GM12873 (cell line): ENCODE results near the gene CALR.

Experiments
- TF ChIP-seq, protein P1 (sequence below): IDR thresholded peaks from 2 replicates; pipeline ENCODE4 v1.5.1; 2012; ENCODE audit warnings: low read depth, mild to moderate bottlenecking, moderate library complexity, low read length, control low read depth; ENCODE audit not compliant: insufficient read depth; ENCODE audit errors: missing control alignments

Gene CALR

DNA sequence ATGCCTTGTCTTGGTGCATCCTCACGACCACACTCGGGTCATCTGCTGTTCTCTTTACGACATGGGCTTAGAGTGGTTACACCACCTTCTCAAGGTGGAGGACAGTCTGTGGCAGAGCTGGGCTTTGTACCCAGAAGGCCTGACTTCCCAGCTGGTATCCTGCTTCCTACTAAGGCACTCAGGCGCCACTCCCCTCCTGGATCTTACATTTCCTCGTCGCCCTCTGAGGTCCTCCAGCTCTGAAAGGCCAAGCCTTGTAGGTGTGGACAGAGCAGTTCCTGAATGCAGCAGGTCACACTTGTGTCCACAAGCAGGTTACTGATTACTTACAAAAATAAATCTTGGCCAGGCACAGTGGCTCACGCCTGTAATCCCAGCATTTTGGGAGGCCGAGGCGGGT is 31.2 kb upstream of the CALR start:
- TF ChIP-seq, protein P1, sequence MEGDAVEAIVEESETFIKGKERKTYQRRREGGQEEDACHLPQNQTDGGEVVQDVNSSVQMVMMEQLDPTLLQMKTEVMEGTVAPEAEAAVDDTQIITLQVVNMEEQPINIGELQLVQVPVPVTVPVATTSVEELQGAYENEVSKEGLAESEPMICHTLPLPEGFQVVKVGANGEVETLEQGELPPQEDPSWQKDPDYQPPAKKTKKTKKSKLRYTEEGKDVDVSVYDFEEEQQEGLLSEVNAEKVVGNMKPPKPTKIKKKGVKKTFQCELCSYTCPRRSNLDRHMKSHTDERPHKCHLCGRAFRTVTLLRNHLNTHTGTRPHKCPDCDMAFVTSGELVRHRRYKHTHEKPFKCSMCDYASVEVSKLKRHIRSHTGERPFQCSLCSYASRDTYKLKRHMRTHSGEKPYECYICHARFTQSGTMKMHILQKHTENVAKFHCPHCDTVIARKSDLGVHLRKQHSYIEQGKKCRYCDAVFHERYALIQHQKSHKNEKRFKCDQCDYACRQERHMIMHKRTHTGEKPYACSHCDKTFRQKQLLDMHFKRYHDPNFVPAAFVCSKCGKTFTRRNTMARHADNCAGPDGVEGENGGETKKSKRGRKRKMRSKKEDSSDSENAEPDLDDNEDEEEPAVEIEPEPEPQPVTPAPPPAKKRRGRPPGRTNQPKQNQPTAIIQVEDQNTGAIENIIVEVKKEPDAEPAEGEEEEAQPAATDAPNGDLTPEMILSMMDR: no peak

DNA sequence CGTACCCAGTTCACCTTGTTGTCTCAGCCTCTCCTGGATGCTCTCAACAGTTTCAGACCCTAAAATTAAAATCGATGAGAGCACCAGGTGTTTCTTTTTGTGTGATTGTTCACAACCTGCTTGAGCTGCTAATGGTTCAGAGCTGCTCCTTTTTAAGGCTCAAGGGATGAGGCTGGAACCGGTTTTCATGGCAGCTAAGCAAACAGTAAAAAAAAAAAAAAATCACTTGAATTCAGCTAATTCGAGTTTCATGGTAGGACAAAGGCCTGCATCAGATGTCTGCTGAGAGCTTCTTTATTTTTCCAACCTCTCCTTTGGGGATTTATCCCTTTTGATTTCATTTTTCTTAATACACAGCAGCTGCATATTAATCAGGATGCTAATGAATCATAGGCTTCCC is 25.8 kb upstream of the CALR start:
- TF ChIP-seq, protein P1: no peak

DNA sequence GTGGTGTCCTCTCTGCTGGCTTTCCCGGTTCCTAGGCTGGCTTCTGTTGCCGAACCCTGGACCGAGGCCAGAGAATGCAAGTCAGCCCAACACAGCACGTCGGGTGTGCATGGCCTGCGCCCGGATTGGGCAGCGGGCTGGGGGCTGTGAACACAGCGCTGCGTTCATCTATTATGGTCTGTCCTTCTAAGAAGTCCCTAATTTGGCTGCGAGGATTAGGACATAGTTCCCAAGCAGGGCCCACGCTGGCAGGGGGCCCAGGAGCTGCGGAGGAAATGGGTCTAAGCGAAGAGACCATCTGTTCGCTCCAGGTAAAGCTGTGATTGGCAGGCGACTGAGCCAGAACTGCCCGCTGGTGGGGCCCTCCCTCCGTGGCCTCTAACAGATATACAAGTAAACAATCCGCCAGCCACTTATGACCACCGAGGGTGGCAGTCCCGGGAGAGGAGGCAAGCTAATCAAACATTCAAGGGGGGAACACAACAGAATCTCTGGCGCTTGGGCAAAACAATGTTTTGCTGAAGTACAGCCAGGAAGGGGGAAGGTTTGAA is 25.3 kb upstream of the CALR start:
- TF ChIP-seq, protein P1: no peak

DNA sequence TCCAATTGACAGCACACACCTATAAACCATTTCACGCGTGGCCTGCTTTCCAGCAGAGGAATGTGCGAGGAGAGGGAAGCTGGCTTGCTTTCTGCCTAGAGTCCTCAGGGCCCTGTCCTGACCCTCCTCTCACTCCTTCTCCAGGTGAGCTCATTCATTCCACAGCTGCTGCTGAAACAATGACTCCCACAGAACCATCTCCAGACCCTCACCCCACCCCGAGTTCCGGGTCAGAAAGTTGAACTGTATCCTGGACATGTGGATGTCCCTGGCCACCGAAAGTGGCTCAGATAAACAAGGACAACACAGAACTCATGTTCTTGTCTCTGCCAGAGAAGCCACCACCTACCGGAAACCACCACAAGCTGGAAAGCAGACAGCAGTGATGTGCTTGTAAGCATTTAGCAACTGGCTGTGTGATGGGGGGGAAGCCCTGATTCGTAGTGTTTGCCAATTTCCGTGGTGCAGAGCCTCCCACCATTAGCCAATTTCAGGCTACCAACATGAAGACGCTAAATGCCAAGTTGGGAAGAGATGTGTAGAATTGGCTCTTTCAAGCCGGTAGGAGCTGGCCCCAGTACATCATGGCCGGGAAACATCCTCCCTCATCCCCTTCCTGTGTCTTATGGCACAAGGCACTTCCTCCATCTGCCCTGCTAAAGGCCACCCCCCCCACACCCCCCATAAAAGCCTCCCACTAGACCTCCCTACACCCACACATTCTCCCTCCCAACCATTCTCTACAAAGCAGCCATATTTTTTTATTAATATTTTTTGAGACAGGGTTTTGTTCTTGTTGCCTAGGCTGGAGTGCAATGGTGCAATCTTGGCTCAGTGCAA is 24.3 kb upstream of the CALR start:
- TF ChIP-seq, protein P1: no peak

DNA sequence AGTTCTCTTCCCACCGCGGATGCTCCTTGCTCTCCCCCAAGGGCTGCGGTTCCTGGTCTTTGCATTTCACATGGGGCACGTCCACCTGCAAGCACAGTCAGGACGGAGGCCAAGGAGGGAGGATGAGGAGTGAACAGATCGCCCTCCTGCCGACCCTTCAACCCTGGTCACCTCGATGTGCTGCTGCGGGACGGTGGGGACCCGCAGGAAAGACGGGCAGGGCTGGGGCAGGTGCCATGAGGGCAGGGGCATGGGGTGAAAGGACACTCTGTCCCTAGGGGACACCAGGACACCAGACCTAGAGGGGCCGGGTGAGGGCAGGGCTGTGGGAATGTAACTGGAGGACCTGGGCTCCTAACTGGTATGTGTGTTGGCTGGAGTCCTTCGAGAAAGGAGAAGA is 20.2 kb upstream of the CALR start:
- TF ChIP-seq, protein P1: no peak

DNA sequence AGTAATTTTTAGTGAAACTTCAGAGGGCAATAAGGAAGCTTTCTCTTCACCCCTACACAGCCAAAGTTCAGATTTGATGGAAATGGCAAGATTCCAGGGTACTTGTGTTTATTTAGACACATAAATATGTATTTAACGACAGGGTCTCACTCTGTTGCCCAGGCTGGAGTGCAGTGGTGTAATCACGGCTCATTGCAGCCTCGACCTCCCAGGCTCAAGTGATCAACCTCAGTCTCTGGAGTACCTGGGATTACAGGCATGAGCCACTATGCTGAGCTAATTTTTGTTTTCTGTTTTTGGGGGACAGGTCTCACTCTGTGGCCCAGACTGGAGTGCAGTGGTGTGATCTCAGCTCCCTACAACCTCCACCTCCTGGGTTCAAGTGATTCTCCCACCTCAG is 17.4 kb upstream of the CALR start:
- TF ChIP-seq, protein P1: no peak

DNA sequence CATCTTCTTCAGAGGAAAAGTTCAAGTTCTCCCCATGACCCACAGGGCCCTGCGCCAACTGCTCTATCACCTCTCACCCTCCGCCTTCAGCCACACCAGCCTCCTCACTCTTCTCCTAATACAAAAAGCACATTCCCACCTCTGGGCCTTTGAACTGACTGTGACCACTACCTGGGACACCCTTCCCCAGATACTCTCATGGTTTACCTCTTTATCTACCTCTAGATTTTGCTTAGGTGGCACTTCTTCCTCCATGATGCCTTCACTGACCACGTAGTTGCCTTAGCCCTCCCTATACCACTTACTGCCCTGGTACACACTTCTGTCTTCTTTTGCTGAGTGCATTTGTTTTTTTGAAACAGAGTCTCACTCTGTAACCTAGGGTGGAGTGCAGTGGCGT is 15.4 kb upstream of the CALR start:
- TF ChIP-seq, protein P1: no peak
